ENCODE measurements around the gene MEAF6. TPM values are rescaled to one million over a fixed set of nuclear protein-coding genes. Genes with fewer than 3 reads are reported as not detected.

MEAF6 gene
- total and polyA plus RNA-seq, 2 of the 8 experiments (the other 6 are each of a cell fraction or from before 2014, with no cell fraction given), result 23.0 to 38.8 TPM

GRCh38 chr1:37483785-37484184 lies 30.8 kb downstream of the MEAF6 start:
- H4K8ac ChIP-seq (ENCODE audit: extremely low read depth, insufficient read depth, low read length), result no peak overlapping the region
- no peak overlapping the region for H2AK5ac ChIP-seq (ENCODE audit: low read depth, low read length)
- peaks cover 2 to 4% of the 10 kb centered on the region in 2 experiments for H4K20me1 ChIP-seq (replicated peaks in 1 of 2; ENCODE audit: control insufficient read depth in 1 of 2, insufficient read depth in 2 of 2, low read length in 2 of 2)
- no peak overlapping the region for H3K4me3 ChIP-seq (ENCODE audit: extremely low read depth in 1 of 4, insufficient read depth in 2 of 4, low read depth in 3 of 4, low read length in 4 of 4)
- H3K36me3 ChIP-seq (ENCODE audit: control insufficient read depth in 2 of 4, insufficient read depth in 4 of 4, low read length in 3 of 4), result peaks cover 9 to 29% (median 21%) of the 10 kb centered on the region in 4 experiments; a peak in 7 of 8 replicates
- H2AFZ ChIP-seq (ENCODE audit: low read length), result no peak overlapping the region
- no peaks in the 10 kb centered on the region for H3K27me3 ChIP-seq (replicated peaks in 1 of 4; ENCODE audit: control insufficient read depth in 3 of 4, extremely low read depth in 1 of 4, insufficient read depth in 3 of 4, low read length in 3 of 4)
- 0 out of 2 replicates have a peak, but pooled peaks cover 2% of the 10 kb centered on the region for H3K79me1 ChIP-seq (ENCODE audit: low read depth, low read length)
- H3K9ac ChIP-seq (replicated peaks in 1 of 4; ENCODE audit: extremely low read depth in 1 of 4, low read depth in 3 of 4, low read length in 3 of 4), result no peak overlapping the region
- no peak for DNase-seq (ENCODE audit: low read depth in 1 of 2, low spot score in 2 of 2)
- H2BK5ac ChIP-seq (ENCODE audit: low read depth, low read length), result no peak overlapping the region
- no peak overlapping the region for H2BK12ac ChIP-seq (ENCODE audit: low read depth, low read length)
- H4K91ac ChIP-seq (replicated peaks; ENCODE audit: insufficient read length, low read length), result no peak overlapping the region
- H3K23ac ChIP-seq (ENCODE audit: insufficient read length), result no peak overlapping the region
- no peak overlapping the region for H2BK15ac ChIP-seq (ENCODE audit: low read length)
- peaks cover 0 to 5% (median 1%) of the 10 kb centered on the region in 4 experiments; a peak in 5 of 7 replicates for H3K4me1 ChIP-seq (replicated peaks in 1 of 4; ENCODE audit: control insufficient read depth in 3 of 4, insufficient read depth in 4 of 4, low read length in 3 of 4)
- ChIA-PET CTCF (ENCODE audit: partially characterized antibody) (interaction anchor here (1.2 to 21.7 kb wide), 5 partner anchors 7 to 30 kb away, joined by 3 to 382 read pairs (median 34); partner anchors contain the start of gene ZC3H12A), POLR2A (ENCODE audit: partially characterized antibody) (interaction anchor here (5.6 kb wide), 1 partner anchor 8 kb away, joined by 68 read pairs; the partner anchor contains the start of gene ZC3H12A)
- H4K5ac ChIP-seq (ENCODE audit: insufficient read length, low read depth, low read length), result no peak overlapping the region
- H3K18ac ChIP-seq (ENCODE audit: extremely low read depth, low read length), result no peak overlapping the region
- H3K14ac ChIP-seq (ENCODE audit: insufficient read length), result no peak overlapping the region
- WGBS, 2 experiments (ENCODE audit: extremely low coverage in 1 of 2, insufficient coverage in 1 of 2, insufficient read length in 1 of 2, insufficient replicate concordance in 2 of 2, low coverage in 1 of 2, low lambda C conversion rate in 2 of 2, missing lambda C conversion rate in 1 of 2), result 92% methylated on average over 12 of the region's 15 CpGs; no CpG with 5 or more reads in 1 of the 2 experiments
- H2BK20ac ChIP-seq (ENCODE audit: low read length), result no peak overlapping the region
- no peak overlapping the region for H3K56ac ChIP-seq (replicated peaks; ENCODE audit: insufficient read length, low read depth, low read length)
- no peak for FAIRE-seq
- H3K4ac ChIP-seq (replicated peaks; ENCODE audit: insufficient read length, low read depth, low read length), result no peak overlapping the region
- peaks cover 0 to 2% of the 10 kb centered on the region in 2 experiments; a peak in 1 of 4 replicates for H3K79me2 ChIP-seq (ENCODE audit: control insufficient read depth in 1 of 2, insufficient read depth in 2 of 2, low read length in 2 of 2)
- H2BK120ac ChIP-seq (replicated peaks; ENCODE audit: low read depth, low read length), result no peak overlapping the region
- no peak overlapping the region for H3K4me2 ChIP-seq (ENCODE audit: insufficient read depth in 1 of 2, low read depth in 2 of 2, low read length in 2 of 2)
- H3K9me3 ChIP-seq (ENCODE audit: insufficient read depth in 2 of 2, low read depth in 1 of 2, low read length in 1 of 2), result no peaks in the 10 kb centered on the region
- H3K27ac ChIP-seq (ENCODE audit: low read depth, low read length), result no peak overlapping the region
- H3K23me2 ChIP-seq (ENCODE audit: low read depth, low read length), result no peaks in the 10 kb centered on the region
